LHCN-M2 (cell line): ENCODE results near the gene COLEC12. TPM values are rescaled to one million over a fixed set of nuclear protein-coding genes. Genes with fewer than 3 reads are reported as not detected.
A peak's percentile ranks its signal among the peaks of the same experiment; 100 is the strongest.

Experiments used
- DNase-seq: peaks from one replicate; pipeline ENCODE4 v3.0.0-alpha.2; 2012; ENCODE audit warnings: low read depth
- total RNA-seq: library from RNA; depleted of rRNA; stranded (reverse); fragments of >200 nt; gene quantifications from 2 replicates; pipeline ENCODE4 v1.2.3, GENCODE V29; 2014

Gene COLEC12
- total RNA-seq, 1 experiment from 2014 or later = 1.1 TPM

GRCh38 chr18:506264-506663 lies 5.8 kb upstream of the COLEC12 start:
- no peak for DNase-seq

GRCh38 chr18:505483-506122 lies 5.1 kb upstream of the COLEC12 start:
- DNase-seq = no peak

GRCh38 chr18:501406-501714 lies 859 bp upstream of the COLEC12 start:
- no peak for DNase-seq

DNA sequence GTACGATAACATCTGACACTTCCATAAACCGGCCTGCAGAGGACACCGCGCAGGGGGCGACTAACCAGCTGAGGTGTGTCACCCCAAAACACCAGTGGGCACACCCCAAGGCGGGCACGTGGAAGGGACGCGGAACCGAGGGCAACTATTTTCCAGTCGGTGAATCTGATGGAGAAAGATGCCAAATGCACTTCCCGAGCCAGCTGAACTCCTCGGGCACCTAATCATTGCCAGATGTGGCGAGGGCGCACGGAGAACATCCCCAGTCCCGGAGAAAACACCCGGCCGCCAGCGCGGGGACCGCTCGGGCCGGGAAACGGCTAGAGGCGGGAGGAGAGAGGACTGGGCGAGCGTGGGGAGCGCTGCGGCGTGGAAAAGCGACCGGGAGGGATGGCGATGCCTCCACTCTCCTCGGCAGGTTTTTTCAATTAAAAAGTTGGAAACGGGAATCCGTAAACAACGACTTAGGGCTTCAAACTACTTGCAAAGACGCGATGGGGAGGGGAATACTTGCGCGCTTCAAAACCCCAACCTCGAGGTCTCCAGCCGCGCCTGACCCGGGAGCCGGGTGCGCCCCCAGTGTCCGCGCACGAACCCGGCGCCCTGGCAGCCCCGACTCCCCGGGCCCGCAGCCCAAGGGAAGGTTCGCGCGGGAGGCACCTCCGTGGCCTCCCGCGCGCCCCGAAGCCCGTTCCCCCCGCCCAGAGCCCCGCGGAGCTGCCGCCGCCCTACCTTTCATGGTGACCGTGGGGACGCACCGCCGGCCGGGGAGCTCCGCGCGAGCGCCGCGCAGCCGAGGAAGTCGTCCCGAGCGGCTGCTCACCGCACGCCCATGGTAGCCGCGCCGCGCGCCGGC lies 497 bp downstream of the COLEC12 start:
- no peak for DNase-seq

GRCh38 chr18:498931-499775 lies 1.3 kb downstream of the COLEC12 start:
- DNase-seq = peak; percentile 26

DNA sequence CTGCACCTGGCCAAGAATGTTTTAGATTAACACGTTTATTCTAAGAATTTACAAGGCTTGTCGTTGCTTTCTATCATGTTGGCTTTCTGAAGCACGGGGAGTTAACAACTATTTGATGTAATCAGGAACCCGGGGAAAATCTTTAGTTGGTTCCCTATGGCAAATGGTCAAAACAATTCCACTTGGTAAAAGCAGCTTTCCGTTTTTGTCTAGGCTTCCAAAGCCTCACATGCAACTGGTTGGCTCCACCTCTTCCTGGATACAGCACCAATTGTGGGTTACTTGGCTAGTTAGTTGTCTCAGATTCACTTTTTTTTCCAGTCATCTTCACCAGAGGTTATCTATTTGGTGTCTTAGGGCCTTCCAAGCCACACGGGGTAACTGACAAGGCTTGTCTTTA lies 2.8 kb downstream of the COLEC12 start:
- no peak for DNase-seq

GRCh38 chr18:495452-495851 lies 5.0 kb downstream of the COLEC12 start:
- no peak for DNase-seq

- no peak for DNase-seq
These were observed 5.5 kb downstream of the COLEC12 start for GRCh38 chr18:495017-495416.

- peak; percentile 46 for DNase-seq
These were observed 6.2 kb downstream of the COLEC12 start for GRCh38 chr18:493986-494983.

GRCh38 chr18:492451-492850 lies 8.1 kb downstream of the COLEC12 start:
- no peak for DNase-seq

DNA sequence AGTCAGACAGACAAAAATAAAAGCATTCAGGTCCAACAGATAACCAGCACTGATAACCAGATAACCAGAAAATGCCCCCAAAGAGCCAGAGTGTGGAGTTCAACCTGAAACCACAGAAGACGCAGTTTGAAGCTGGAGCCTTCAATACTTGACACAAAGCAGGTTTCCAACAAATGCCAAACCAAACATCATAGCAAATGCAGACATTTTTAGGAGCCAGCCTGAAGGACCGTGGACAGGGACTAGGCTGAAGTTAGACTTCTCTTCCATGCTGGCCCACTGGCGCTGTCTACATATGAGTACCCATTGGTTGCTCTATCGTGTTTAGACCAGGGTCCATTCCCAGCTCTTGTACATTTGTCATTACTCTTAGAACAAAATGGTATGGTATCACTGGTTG lies 9.9 kb downstream of the COLEC12 start:
- DNase-seq = no peak

GRCh38 chr18:490024-490366 lies 10.5 kb downstream of the COLEC12 start:
- no peak for DNase-seq

- peak; percentile 66 for DNase-seq
These were observed 11.1 kb downstream of the COLEC12 start for GRCh38 chr18:489244-490023.

DNA sequence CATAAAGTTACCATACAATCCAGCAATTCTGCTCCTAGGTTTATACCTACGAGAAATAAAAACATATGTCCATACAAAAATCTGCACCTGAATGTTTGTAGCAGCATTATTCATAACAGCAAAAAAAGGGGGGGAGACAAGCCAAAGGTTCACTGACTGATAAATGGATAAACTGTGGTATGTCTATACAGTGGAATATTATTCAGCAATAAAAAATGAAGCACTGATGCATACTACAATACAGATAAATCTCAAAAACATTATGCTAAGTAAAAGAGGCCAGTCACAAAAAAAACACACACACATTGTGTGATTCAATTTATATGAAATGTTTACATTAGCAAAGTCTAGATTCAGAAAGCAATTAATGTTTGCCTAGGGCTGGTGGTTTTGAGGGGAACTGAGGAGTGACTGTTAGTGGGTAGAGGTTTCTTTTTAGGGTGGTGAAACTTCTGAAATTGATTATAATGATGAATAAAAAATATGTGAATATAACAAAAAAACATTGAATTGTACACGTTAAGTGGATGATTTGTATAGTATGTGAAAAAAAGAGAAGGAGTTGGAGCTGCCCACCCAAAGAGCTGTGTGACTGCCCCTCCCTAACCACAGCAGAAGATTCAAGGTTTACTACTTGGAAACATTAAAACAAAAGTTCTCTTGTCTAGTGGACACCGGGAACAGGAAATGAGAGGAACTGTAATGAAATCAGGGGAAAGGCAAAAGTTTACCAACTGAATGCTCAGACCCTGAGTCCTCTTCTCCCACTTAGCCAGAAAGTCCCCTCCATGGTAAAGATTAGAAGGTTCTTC lies 13.4 kb downstream of the COLEC12 start:
- DNase-seq = no peak

DNA sequence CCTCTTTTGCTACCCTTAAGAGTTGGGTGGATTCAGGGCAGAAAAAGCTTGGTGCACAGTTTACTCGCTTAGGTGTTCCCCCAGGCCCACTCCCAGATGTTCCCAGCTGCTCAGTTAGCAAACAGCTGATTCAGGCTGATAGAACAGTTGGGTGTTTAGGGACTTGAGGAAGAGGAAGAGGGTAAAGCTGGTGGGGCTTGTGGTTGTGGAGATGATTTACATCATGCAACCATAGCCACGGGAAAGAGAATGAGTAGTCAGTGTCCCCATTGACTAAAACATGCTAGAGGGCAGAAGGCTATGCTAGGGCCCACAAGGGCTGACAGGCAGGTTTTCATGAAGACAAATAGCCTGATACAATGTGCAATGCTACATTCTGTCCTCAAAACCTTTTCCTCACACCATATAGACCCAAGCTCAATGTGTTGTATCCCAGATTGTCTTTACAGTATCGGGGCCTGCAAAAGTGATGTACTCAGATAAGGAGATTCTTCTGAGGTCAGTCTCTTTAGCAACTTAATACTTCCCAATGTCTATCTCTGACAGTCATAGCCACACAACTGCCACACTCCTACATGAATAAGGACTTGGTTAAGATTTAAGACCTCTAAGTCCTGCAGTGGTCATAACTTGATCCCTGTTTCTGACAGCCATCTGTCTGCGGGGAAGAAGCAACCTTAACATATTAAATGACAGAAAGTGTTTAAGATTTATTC lies 15.6 kb downstream of the COLEC12 start:
- no peak for DNase-seq

DNA sequence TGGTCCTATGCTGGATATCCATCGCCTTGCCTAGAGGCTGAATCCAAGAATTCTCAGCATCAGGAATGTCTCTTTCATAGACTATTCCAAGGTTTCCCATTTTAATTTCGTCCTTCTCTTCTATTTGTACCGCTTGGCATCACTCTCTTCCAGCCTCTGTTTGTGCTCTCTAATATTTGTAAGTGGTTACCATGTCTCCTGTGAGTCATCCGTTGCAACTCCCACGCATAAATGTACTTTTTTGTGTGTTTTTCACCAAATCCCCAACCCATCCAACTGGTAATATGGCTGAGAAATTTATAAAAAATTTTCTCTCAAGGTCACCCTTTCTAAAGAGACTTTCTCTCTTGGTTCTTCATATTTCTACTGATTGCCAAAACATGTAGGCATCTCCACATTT lies 21.8 kb downstream of the COLEC12 start:
- peak; percentile 82 for DNase-seq

DNA sequence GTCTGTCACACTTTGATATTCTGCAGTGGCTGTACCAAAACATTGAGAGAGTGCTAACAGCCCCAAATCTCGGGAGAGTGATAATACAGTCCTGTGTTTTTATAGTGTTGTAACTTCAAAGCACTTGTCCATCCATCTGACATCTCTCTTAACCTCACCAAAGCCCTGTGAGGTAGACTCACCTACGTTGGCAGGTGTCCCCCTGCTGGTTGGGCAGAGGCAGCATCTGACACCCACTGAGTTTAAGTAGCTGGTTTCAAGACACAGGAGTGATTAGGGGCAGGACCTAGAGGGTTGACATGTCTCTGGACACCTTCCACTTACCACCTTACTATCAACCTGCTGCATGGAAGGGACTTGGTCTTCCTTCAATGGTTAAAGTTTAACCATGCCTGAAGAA lies 22.9 kb downstream of the COLEC12 start:
- no peak for DNase-seq

- peak; percentile 38 for DNase-seq
These were observed 24.2 kb downstream of the COLEC12 start for GRCh38 chr18:476251-476664.
